Endothelial cell of umbilical vein (primary cell): Measurements from ENCODE around the gene MED27. TPM values are rescaled to one million over a fixed set of nuclear protein-coding genes. Genes with fewer than 3 reads are reported as not detected.

Experiments
- BruUV-seq: library from RNA; stranded (reverse); fragments of 400-500 nt; replicated peaks from 2 replicates; lab custom pipeline; 2021; lab: Mats Ljungman, UMichigan
- CTCF ChIA-PET: fragments of 300-600, 350-600 bp; sonication (Branson Sonifier 250); formaldehyde crosslinking; loops from one replicate; lab custom pipeline; 2021; ENCODE audit warnings: antibody characterized with exemption, inconsistent platforms; lab: Charles Lee
- POLR2A ChIA-PET: fragments of 300-600, 350-600 bp; sonication (Branson Sonifier 250); formaldehyde crosslinking; loops from one replicate; lab custom pipeline; 2021; ENCODE audit warnings: antibody characterized with exemption, inconsistent platforms; lab: Charles Lee
- DNase-seq: peaks from one replicate; pipeline ENCODE4 v3.0.0-alpha.2; 2011; ENCODE audit warnings: low read depth, low spot score
- FAIRE-seq: peaks from 2 replicates; lab custom pipeline; 2011; peaks lifted over from hg19 to GRCh38; lab: Jason Lieb, UNC
- H2AFZ ChIP-seq: 2 replicates; pipeline ENCODE4 v1.6.0; 2012; ENCODE audit warnings: low read depth, low read length, control low read depth, inconsistent platforms
- H3K27ac ChIP-seq: 2 replicates; pipeline ENCODE4 v1.5.1; 2011; ENCODE audit warnings: low read depth, mild to moderate bottlenecking, control low read depth, low read length, moderate library complexity; ENCODE audit not compliant: insufficient read depth
- H3K27me3 ChIP-seq, 2 experiments: 2 replicates each; pipeline versions ENCODE4 v1.6.0 to v1.6.1; 2011; ENCODE audit warnings: low read length in 2 of 2, mixed read lengths in 1 of 2; ENCODE audit not compliant: control insufficient read depth in 2 of 2, insufficient read depth in 2 of 2
- H3K36me3 ChIP-seq, 2 experiments: 2 replicates in 1 of 2; 3 replicates in 1 of 2; pipeline ENCODE4 v1.5.1; 2011; ENCODE audit warnings: low read length in 2 of 2, mild to moderate bottlenecking in 1 of 2, moderate library complexity in 1 of 2; ENCODE audit not compliant: control insufficient read depth in 2 of 2, insufficient read depth in 2 of 2; ENCODE audit errors: extremely low read depth in 1 of 2
- H3K4me1 ChIP-seq: 3 replicates; pipeline ENCODE4 v1.5.1; 2011; ENCODE audit warnings: mild to moderate bottlenecking, low read length; ENCODE audit not compliant: control insufficient read depth, insufficient read depth; ENCODE audit errors: extremely low read depth
- H3K4me2 ChIP-seq: 2 replicates; pipeline ENCODE4 v1.6.1; 2011; ENCODE audit warnings: low read length, control low read depth, mixed read lengths; ENCODE audit not compliant: insufficient read depth
- H3K4me3 ChIP-seq, 3 experiments: fragments of 200-600 bp in 1 of 3; sonication (generic), shearing (Covaris generic) in 1 of 3; replicated peaks in 1 of 3; 2 replicates each; pipeline ENCODE4 v1.5.1; 2011 to 2016; ENCODE audit warnings: control low read depth in 3 of 3, low read length in 3 of 3, mild to moderate bottlenecking in 2 of 3, inconsistent platforms in 1 of 3, low read depth in 1 of 3, moderate library complexity in 1 of 3; ENCODE audit not compliant: insufficient read depth in 1 of 3
- H3K79me2 ChIP-seq: 2 replicates; pipeline ENCODE4 v1.6.0; 2012; ENCODE audit warnings: low read length, inconsistent platforms; ENCODE audit not compliant: control insufficient read depth, insufficient read depth
- H3K9ac ChIP-seq: replicated peaks from 2 replicates; pipeline ENCODE3; 2011; ENCODE audit warnings: low read length, control low read depth; ENCODE audit not compliant: insufficient read depth; ENCODE audit errors: extremely low read depth
- H3K9me1 ChIP-seq: replicated peaks from 3 replicates; pipeline ENCODE4 v1.6.0; 2011; ENCODE audit warnings: mild to moderate bottlenecking, low read length; ENCODE audit not compliant: control insufficient read depth, insufficient read depth; ENCODE audit errors: extremely low read depth
- H3K9me3 ChIP-seq: replicated peaks from 2 replicates; pipeline ENCODE4 v1.5.1; 2012; ENCODE audit warnings: low read length, inconsistent platforms; ENCODE audit not compliant: control insufficient read depth, insufficient read depth
- H4K20me1 ChIP-seq: replicated peaks from 2 replicates; pipeline ENCODE3; 2011; ENCODE audit warnings: mild to moderate bottlenecking, low read length; ENCODE audit not compliant: control insufficient read depth, insufficient read depth; ENCODE audit errors: extremely low read depth
- EZH2 ChIP-seq: IDR thresholded peaks from 2 replicates; pipeline ENCODE4 v1.6.1; 2012; ENCODE audit warnings: borderline replicate concordance, low read depth, mild to moderate bottlenecking, moderate library complexity, low read length, inconsistent platforms; ENCODE audit not compliant: severe bottlenecking
- FOS ChIP-seq: IDR thresholded peaks from 2 replicates; pipeline ENCODE4 v1.6.1; 2011; ENCODE audit warnings: mild to moderate bottlenecking, low read length, moderate library complexity, borderline replicate concordance; ENCODE audit not compliant: insufficient read depth
- GATA2 ChIP-seq: IDR thresholded peaks from 2 replicates; pipeline ENCODE4 v1.7.0; 2011; ENCODE audit warnings: low read depth, mild to moderate bottlenecking, moderate library complexity, mixed read lengths, low read length; ENCODE audit not compliant: insufficient read length, insufficient read depth
- JUN ChIP-seq: IDR thresholded peaks from 2 replicates; pipeline ENCODE4 v1.6.1; 2011; ENCODE audit warnings: borderline replicate concordance, low read depth; ENCODE audit not compliant: insufficient read length, insufficient read depth
- MAX ChIP-seq: IDR thresholded peaks from 2 replicates; pipeline ENCODE4 v1.6.1; 2011; ENCODE audit not compliant: insufficient read depth, insufficient read length
- MYC ChIP-seq: IDR thresholded peaks from one replicate; pipeline ENCODE4 v1.6.1; 2011; ENCODE audit warnings: mild to moderate bottlenecking, low read depth, low read length
- POLR2A ChIP-seq: IDR thresholded peaks from 2 replicates; pipeline ENCODE4 v1.6.1; 2012; ENCODE audit warnings: low read depth, mild to moderate bottlenecking, control low read depth, low read length
- POLR2AphosphoS5 ChIP-seq: IDR thresholded peaks from 2 replicates; pipeline ENCODE4 v1.6.1; 2012; ENCODE audit warnings: low read depth, mild to moderate bottlenecking, control low read depth, low read length, moderate library complexity; ENCODE audit not compliant: insufficient read depth
- dilution Hi-C: fragments of 300-500 bp; cut with MboI; formaldehyde crosslinking; loops from one replicate; pipeline ENCODE4 v1.15.0; 2019; ENCODE audit warnings: low sequenced_read_pairs; ENCODE audit not compliant: extremely low pct_ligation_motif_present
- intact Hi-C: fragments of 100-400 bp; cut with micrococcal nuclease; formaldehyde crosslinking; loops from one replicate; pipeline ENCODE4 v1.10.0; 2022
- polyA plus RNA-seq, 4 experiments: library from polyadenylated mRNA; depleted of rRNA in 3 of 4; stranded (reverse) in 3 of 4; unstranded in 1 of 4; fragments of >200 nt; gene quantifications; 2 replicates each; pipeline versions ENCODE4 v1.2.1 to v1.2.3, GENCODE V29; 2011 to 2012; ENCODE audit warnings: missing spikeins in 1 of 4
- total RNA-seq: library from RNA; stranded (reverse); gene quantifications from 2 replicates; pipeline ENCODE4 v1.2.3, GENCODE V29; 2021

MED27 gene
- total and polyA plus RNA-seq, 2 donors (not counting 3 experiments of a cell fraction or from before 2014, with no cell fraction given): 27.9 to 47.8 TPM

GRCh38 chr9:131813116-131813515 lies 266.6 kb downstream of the MED27 start:
- CTCF ChIA-PET: interaction anchor here (1.1 kb wide), 2 partner anchors 354 to 421 kb away, joined by 3 read pairs; no protein-coding TSS in a partner anchor
- BruUV-seq: no TSS peak
- POLR2A ChIA-PET: no interaction called here
- dilution Hi-C loops (loop anchor here (25.0 kb wide), 1 partner anchor 299 kb away; no protein-coding TSS in a partner anchor), intact Hi-C loops (no loop called here)
- Histone ChIP-seq H3K9ac (no peak overlapping the region), H3K36me3 (no peaks in the 10 kb centered on the region), H3K27ac (no peak overlapping the region), H3K9me3 (no peaks in the 10 kb centered on the region), H3K4me1 (no peaks in the 10 kb centered on the region), H4K20me1 (no peaks in the 10 kb centered on the region), H3K27me3 (no peaks in the 10 kb centered on the region), H2AFZ (no peak overlapping the region), H3K4me2 (no peak overlapping the region), H3K4me3 (no peak overlapping the region), H3K79me2 (no peaks in the 10 kb centered on the region), H3K9me1 (no peaks in the 10 kb centered on the region)
- FAIRE-seq: no peak
- DNase-seq: no peak
- no peak for TF ChIP-seq POLR2A
- TF ChIP-seq POLR2AphosphoS5: no peak
- TF ChIP-seq GATA2: no peak
- TF ChIP-seq JUN: no peak
- TF ChIP-seq FOS: no peak
- no peak for TF ChIP-seq MAX
- TF ChIP-seq EZH2: no peak
- TF ChIP-seq MYC: no peak
